HG02763 (cell line): ENCODE measurements around the gene TEX2.

Experiments
- ATAC-seq: cut with Tn5 transposase; IDR thresholded peaks from one replicate; pipeline ENCODE4 v1.9.1; 2021; ENCODE audit warnings: mild to moderate bottlenecking, moderate library complexity; ENCODE audit not compliant: unreplicated experiment

The TEX2 gene

DNA sequence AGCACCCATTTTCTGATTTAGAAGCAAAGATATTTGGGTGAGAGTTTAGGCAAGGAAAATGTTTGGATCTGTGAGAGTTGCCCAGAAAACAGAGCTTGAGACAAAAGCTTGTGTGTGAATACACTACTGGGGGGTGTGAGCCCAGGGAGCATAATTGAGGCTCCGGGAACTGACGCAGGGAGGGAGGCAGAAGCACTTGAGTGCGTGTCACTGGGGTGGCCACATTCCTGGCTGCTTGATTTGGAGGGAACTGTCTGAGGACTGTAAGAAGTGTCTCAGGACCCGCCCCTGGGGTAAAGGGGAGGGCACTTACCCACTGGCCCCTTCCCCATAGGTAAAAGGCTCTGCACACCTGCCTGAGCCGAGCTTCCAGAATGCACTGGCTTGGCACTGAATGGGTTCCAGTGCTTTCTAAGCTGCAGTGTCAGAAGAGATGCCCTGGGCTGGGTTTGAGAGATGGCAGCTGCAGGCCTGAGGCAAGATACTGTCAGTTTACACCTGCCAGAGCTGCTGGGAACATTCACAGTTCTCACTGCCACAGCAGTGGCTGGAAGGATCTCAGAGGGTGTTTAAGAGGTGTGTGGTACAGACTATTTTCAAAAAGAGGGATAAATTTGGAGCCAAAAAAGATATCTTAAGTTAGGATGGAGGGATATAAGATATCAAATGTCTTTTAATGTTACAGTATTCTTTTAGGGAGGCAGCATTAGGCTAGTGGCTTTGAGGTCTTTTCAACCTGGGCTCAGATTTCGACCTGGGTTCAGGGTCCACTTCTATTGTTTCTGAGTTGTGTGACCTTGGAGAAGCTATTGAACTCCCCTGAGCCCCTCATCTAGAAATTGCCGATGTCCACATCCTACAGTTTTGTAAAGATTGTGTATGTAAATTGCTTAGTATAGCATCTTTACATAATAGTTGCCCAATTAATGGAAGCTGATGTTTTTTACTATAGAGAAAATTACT, 6.9 kb upstream of the TEX2 start:
- ATAC-seq, result no peak

GRCh38 chr17:64264891-64265290, 1.8 kb upstream of the TEX2 start:
- no peak for ATAC-seq

GRCh38 chr17:64262198-64262999, 661 bp downstream of the TEX2 start:
- ATAC-seq, result no peak

- ATAC-seq, result no peak
These were observed 1.5 kb downstream of the TEX2 start for GRCh38 chr17:64261417-64262145.

GRCh38 chr17:64260886-64261285, 2.2 kb downstream of the TEX2 start:
- ATAC-seq, result no peak

- ATAC-seq, result no peak
These were observed 3.1 kb downstream of the TEX2 start for GRCh38 chr17:64259922-64260321.

- ATAC-seq, result no peak
These were observed 3.6 kb downstream of the TEX2 start for GRCh38 chr17:64259426-64259825.

GRCh38 chr17:64256913-64257807, 5.9 kb downstream of the TEX2 start:
- no peak for ATAC-seq

GRCh38 chr17:64255764-64256163, 7.3 kb downstream of the TEX2 start:
- ATAC-seq, result no peak

- ATAC-seq, result no peak
These were observed 8.3 kb downstream of the TEX2 start for GRCh38 chr17:64254755-64255154.

DNA sequence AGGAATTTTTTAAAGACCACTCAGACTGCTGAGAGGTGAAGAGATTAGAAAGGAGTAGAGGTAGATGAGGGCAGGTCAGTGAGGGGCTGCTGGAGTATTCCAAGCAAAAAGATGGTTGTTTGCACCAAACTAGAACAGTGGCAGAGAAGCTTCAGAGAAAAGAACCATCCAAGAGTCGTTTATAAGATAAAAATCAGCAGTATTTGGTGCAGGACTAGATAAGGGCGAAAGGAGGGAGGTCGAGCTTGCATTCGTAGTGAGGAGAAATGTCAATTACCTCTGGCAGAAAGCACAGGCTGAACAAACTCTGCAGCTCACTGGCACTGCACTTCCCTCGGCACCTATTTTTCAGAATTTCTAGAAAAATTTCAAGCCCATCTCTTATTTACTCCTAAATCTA, 9.6 kb downstream of the TEX2 start:
- no peak for ATAC-seq

DNA sequence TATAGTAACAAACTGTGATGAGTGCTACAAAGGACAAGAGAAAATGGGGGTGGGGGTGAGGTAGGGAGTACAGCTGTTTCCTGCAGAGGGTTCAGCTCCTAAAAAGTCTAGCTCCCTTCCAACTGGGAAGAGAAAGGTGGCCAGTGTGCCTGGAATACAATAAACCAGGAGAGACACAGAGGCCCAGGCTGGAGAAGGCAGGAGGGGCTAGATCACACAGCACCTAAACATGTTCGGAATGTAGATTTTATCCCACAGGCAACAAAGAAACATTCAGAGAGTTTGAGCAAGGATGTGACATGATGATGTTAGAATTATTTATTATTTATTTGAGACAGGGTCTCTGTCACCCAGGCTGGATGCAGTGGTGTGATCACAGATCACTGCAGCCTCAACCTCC, 10.2 kb downstream of the TEX2 start:
- no peak for ATAC-seq

DNA sequence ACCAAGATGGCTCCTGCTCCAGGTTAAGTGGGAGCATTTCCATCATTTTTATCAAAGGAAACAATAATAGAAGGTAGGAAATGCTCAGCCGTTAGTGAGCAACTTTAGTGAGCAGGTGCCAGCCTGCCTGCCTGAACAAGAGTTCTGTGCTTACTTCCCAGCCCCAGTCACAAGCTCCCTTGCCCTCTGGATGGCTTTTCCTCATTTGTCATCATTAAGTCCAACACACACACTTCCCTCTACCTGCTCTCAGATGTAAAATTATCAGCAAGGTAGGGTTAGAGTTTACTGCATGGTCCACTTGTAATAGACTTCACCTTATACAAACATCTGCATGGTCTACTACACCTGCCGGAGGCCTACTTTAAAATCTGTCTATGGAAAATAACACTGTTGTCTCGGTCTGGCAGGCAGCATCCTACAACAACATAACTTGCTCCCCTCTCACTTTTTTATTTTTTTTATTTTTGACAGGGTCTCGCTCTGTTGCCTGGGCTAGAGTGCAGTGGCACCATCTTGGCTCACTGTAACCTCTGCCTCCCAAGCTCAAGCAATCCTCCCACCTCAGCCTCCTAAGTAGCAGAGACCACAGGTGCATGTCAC, 12.7 kb downstream of the TEX2 start:
- no peak for ATAC-seq

DNA sequence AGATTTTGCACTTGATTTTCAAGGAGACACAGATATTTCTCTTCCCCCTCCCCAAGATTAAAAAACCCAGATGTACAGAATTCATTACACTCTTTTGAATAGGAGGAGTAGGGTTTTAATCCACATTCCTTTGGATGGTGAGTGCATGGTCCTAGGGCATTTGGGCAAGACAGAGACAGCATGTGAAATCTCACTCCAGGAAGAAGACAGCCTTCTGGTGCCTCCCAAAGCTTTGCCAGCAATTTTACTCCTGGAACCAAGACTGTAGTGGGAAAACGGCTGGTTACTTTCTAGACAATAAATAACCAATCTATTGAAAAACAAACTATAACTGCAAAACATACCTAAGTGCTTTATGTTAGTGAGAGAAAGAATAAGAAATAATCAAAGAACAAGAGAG, 15.2 kb downstream of the TEX2 start:
- no peak for ATAC-seq

- no peak for ATAC-seq
These were observed 17.6 kb downstream of the TEX2 start for GRCh38 chr17:64245218-64246145.

DNA sequence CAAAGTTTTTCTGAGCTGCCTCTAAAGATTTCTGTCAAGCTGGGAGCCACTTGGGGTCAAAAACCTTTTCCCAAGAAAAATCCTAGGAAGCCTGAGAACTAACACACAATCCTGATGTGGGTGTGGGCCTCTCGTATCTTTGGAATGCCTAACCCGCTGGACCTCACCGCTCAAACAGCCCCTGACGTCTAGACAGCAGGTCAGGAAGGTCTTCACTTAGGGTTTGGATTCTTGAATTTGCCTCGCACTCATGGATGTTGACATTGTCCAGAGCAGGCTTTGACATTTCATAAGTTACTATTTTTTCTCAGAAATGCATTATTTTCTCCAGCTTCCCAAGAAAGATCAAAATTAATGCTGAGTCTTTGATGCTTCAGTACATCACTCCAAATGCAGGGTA, 18.9 kb downstream of the TEX2 start:
- ATAC-seq, result no peak

DNA sequence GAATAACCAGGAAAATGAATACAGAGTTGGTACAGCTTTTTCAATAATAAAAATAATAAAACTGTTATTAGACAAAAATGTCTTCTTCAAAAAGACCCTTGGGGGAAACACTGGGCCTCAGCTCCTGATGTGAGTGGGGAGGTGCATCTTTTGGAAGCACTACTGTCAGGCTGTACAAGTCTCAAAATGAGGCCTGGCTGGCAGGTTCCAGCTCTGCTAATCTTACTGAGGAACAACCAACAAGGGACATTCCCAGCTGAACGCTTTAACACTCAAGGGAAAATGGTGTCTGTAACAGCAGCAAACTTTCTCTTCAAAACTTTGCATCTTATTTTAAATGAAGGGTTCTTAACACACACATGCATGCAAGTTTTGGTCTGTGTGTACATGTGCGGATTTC, 19.7 kb downstream of the TEX2 start:
- no peak for ATAC-seq

DNA sequence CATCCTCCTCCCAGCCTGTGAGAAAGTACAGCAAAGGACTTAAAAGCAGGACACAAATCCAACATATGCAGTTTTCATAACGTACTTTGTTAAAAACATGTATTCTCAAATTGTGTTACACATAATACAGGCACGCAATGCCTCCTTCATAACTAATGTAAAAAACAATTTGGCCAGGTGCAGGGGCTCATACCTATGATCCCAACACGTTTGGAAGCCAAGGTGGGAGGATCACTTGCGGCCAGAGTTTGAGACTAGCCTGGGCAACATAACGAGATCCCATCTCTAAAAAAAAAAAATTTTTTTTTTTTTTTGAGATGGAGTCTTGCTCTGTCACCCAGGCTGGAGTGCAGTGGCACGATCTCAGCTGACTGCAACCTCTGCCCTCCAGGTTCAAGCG, 20.4 kb downstream of the TEX2 start:
- ATAC-seq, result no peak
